OCI-LY7 (cell line): ENCODE measurements around the gene RPA3.

Source experiments
- EZH2phosphoT487 ChIP-seq: fragments of 200-600 bp; sonication (generic); IDR thresholded peaks from 2 replicates; pipeline ENCODE4 v1.6.1; 2018; ENCODE audit warnings: low read depth, borderline replicate concordance, mild to moderate bottlenecking, mixed run types, antibody characterized with exemption, low read length, moderate library complexity, mixed read lengths
- TF ChIP-seq, protein P1 (sequence below): fragments of 200-600 bp; sonication (generic); conservative IDR thresholded peaks from 2 replicates; pipeline ENCODE4 v1.5.1; 2014; ENCODE audit warnings: mild to moderate bottlenecking, antibody characterized with exemption, low read length, moderate library complexity, mixed read lengths

DNA sequence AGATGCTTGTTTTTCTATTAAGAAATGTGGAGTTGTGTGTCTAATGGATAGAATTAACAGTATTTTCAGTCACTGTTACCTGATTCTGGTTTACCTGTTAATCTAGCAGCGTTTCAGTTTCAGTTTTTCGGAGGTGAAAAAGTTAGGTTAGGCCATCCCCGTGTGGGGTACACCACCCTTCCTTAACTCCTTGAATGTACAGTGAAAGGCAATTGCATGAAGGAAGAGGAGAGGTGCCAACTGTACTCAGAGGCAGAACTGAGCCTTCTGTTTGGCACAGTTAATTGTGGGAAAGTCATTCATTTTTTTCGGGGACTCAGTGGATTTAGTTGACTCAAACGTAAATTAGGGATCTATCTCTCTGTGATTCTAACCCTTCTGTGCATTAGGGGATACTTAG is 35.5 kb downstream of the RPA3 start:
- TF ChIP-seq, protein P1, sequence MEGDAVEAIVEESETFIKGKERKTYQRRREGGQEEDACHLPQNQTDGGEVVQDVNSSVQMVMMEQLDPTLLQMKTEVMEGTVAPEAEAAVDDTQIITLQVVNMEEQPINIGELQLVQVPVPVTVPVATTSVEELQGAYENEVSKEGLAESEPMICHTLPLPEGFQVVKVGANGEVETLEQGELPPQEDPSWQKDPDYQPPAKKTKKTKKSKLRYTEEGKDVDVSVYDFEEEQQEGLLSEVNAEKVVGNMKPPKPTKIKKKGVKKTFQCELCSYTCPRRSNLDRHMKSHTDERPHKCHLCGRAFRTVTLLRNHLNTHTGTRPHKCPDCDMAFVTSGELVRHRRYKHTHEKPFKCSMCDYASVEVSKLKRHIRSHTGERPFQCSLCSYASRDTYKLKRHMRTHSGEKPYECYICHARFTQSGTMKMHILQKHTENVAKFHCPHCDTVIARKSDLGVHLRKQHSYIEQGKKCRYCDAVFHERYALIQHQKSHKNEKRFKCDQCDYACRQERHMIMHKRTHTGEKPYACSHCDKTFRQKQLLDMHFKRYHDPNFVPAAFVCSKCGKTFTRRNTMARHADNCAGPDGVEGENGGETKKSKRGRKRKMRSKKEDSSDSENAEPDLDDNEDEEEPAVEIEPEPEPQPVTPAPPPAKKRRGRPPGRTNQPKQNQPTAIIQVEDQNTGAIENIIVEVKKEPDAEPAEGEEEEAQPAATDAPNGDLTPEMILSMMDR = no peak
- no peak for TF ChIP-seq EZH2phosphoT487
